Lung (tissue), 12 donors: ENCODE data around the gene FRMPD4. TPM values are rescaled to one million over a fixed set of nuclear protein-coding genes. Genes with fewer than 3 reads are reported as not detected.
"Not testable (repeated sequence)": the region's sequence is repeated elsewhere in the genome, so short reads cannot be mapped to it uniquely, and the experiment has no call there.

ENCODE experiments used
- ATAC-seq: fragments of 200-7000 bp; cut with Tn5 transposase; one replicate; pipeline ENCODE4 v1.9.1; 2020; ENCODE audit warnings: moderate number of reproducible peaks; ENCODE audit not compliant: insufficient read depth, low FRiP score
- DNase-seq, 3 donors: peaks; one replicate each; pipeline ENCODE4 v3.0.0-alpha.2; 2013 to 2017
- H3K27ac ChIP-seq, 2 donors: one replicate each; pipeline ENCODE4 v1.5.1; 2013; ENCODE audit warnings: mild to moderate bottlenecking in 2 of 2, moderate library complexity in 2 of 2, control low read depth in 1 of 2, inconsistent platforms in 1 of 2, low read depth in 1 of 2, low read length in 1 of 2
- H3K27me3 ChIP-seq, 3 donors: one replicate each; pipeline ENCODE4 v1.5.1; 2013; ENCODE audit warnings: low read length in 2 of 3; ENCODE audit not compliant: control insufficient read depth in 3 of 3, insufficient read depth in 3 of 3
- H3K36me3 ChIP-seq, 4 donors: one replicate each; pipeline ENCODE4 v1.5.1; 2013; ENCODE audit warnings: low read length in 4 of 4, mild to moderate bottlenecking in 1 of 4, moderate library complexity in 1 of 4; ENCODE audit not compliant: control insufficient read depth in 4 of 4, insufficient read depth in 4 of 4
- H3K4me1 ChIP-seq, 5 donors: one replicate each; pipeline ENCODE4 v1.5.1; 2013; ENCODE audit warnings: low read length in 5 of 5, mild to moderate bottlenecking in 2 of 5, moderate library complexity in 1 of 5; ENCODE audit not compliant: control insufficient read depth in 5 of 5, insufficient read depth in 5 of 5
- H3K4me3 ChIP-seq: one replicate; pipeline ENCODE4 v1.5.1; 2013; ENCODE audit warnings: mild to moderate bottlenecking, control low read depth, moderate library complexity
- H3K9ac ChIP-seq, 2 donors: one replicate each; pipeline ENCODE4 v1.5.1; 2013; ENCODE audit warnings: low read length in 2 of 2, control low read depth in 1 of 2; ENCODE audit not compliant: insufficient read depth in 1 of 2
- H3K9me3 ChIP-seq, 4 donors: one replicate each; pipeline ENCODE4 v1.5.1; 2013; ENCODE audit warnings: low read length in 3 of 4, mild to moderate bottlenecking in 1 of 4, moderate library complexity in 1 of 4; ENCODE audit not compliant: control insufficient read depth in 4 of 4, insufficient read depth in 3 of 4
- WGBS, 2 donors: extraction: QIAGEN DNeasy Blood & Tissue Kit; methylation state at CpG; one replicate each; pipeline ENCODE4 v1.1.7; 2013; 5-methylcytosine and 5-hydroxymethylcytosine counted together
- polyA plus RNA-seq, 2 donors: library from polyadenylated mRNA; stranded (reverse); fragments of 200-250 nt; gene quantifications; one replicate each; pipeline ENCODE4 v1.2.1, GENCODE V29; 2013
- total RNA-seq, 2 donors: library from RNA; depleted of rRNA in 1 of 2; stranded (reverse); fragments of >200 nt in 1 of 2; gene quantifications; one replicate each; pipeline ENCODE4 v1.2.1, GENCODE V29; 2014 to 2021
- TF ChIP-seq, protein P1 (sequence below): IDR thresholded peaks from 2 replicates; pipeline ENCODE4 v1.5.1; 2012; ENCODE audit warnings: mild to moderate bottlenecking; ENCODE audit errors: control extremely low read depth, extremely low read depth
- donor health status: control.
- donor health status: control.
- donor health status: Bipolar disorder and iron deficiency.
- donor health status: healthy.
- donor health status: DM: yes; HTN: yes; CAD: no.

Gene FRMPD4
- total and polyA plus RNA-seq, 4 donors = 0.01 to 0.43 (median 0.03) TPM

DNA sequence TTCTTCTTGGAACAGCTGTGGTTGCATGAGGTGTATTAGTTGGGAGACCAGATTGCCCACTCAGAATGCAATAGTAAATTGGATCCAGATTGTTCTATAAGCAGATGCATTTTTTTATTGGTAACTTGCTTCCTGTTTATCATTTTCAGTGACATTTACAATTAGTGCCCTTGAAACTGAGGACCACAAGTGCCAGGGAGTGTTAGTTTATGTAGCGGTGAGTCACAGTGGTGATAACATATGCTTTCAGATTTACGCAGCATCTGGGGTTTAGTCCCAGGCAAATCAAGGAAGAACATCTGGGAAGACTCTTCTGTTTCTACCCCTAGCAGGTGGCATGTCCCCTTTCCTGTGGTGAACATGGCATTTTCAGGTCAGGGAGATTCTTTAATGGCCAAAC lies 24.1 kb downstream of the FRMPD4 start:
- DNase-seq (no peak), ATAC-seq (no peak)
- Histone ChIP-seq H3K27me3 (peaks cover 0 to 40% (median 12%) of the 10 kb centered on the region in 3 donors), H3K36me3 (no peaks in the 10 kb centered on the region), H3K4me3 (no peak overlapping the region), H3K9me3 (no peaks in the 10 kb centered on the region), H3K4me1 (no peaks in the 10 kb centered on the region), H3K27ac (no peak overlapping the region), H3K9ac (no peak overlapping the region)
- TF ChIP-seq, protein P1, sequence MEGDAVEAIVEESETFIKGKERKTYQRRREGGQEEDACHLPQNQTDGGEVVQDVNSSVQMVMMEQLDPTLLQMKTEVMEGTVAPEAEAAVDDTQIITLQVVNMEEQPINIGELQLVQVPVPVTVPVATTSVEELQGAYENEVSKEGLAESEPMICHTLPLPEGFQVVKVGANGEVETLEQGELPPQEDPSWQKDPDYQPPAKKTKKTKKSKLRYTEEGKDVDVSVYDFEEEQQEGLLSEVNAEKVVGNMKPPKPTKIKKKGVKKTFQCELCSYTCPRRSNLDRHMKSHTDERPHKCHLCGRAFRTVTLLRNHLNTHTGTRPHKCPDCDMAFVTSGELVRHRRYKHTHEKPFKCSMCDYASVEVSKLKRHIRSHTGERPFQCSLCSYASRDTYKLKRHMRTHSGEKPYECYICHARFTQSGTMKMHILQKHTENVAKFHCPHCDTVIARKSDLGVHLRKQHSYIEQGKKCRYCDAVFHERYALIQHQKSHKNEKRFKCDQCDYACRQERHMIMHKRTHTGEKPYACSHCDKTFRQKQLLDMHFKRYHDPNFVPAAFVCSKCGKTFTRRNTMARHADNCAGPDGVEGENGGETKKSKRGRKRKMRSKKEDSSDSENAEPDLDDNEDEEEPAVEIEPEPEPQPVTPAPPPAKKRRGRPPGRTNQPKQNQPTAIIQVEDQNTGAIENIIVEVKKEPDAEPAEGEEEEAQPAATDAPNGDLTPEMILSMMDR = no peak
- WGBS, 2 donors = 88 to 91% methylated on average over 2 of the region's 2 CpGs

DNA sequence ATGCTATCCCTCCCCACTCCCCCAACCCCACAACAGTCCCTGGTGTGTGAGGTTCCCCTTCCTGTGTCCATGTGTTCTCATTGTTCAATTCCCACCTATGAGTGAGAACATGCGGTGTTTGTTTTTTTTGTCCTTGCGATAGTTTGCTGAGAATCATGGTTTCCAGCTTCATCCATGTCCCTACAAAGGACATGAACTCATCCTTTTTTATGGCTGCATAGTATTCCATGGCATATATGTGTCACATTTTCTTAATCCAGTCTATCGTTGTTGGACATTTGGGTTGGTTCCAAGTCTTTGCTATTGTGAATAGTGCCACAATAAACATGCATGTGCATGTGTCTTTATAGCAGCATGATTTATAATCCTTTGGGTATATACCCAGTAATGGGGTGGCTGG lies 25.9 kb downstream of the FRMPD4 start:
- WGBS, 2 donors = 91 to 93% methylated on average over 2 to 3 of the region's 3 CpGs
- not testable (repeated sequence) for H3K9me3 ChIP-seq, H3K27ac ChIP-seq, H3K9ac ChIP-seq, H3K4me3 ChIP-seq, H3K36me3 ChIP-seq, ATAC-seq, DNase-seq, H3K4me1 ChIP-seq
- H3K27me3 ChIP-seq = peaks cover 0 to 23% (median 6%) of the 10 kb centered on the region in 3 donors

DNA sequence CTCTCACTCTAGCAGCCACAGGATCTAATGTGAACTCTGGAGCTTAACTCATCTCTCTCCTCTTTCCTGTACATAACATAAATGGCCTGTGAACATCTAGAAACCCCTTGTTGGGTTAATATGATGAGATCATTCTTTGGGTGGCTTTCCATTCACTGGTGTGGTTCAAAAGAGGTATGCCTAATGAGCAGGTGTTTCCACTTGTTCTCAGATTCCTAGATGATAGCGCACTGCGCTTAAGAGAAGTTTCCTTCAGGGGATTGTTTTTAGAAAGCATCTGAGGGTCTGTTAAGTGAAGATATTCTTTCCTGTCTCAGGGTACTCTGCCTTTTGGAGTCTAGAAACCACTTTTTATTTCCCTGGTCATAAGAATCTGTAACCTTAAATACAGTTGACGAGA lies 32.5 kb downstream of the FRMPD4 start:
- peaks cover 6 to 12% (median 6%) of the 10 kb centered on the region in 3 donors for H3K27me3 ChIP-seq
- H3K9me3 ChIP-seq = peaks cover 0 to 6% (median 0%) of the 10 kb centered on the region in 4 donors
- H3K4me1 ChIP-seq = no peaks in the 10 kb centered on the region
- 88 to 91% methylated on average over 3 of the region's 3 CpGs for WGBS, 2 donors
- no peak overlapping the region for H3K4me3 ChIP-seq
- ATAC-seq (no peak), DNase-seq (no peak)
- no peak overlapping the region for H3K9ac ChIP-seq
- H3K36me3 ChIP-seq = no peaks in the 10 kb centered on the region
- TF ChIP-seq, protein P1 = no peak
- no peak overlapping the region for H3K27ac ChIP-seq

DNA sequence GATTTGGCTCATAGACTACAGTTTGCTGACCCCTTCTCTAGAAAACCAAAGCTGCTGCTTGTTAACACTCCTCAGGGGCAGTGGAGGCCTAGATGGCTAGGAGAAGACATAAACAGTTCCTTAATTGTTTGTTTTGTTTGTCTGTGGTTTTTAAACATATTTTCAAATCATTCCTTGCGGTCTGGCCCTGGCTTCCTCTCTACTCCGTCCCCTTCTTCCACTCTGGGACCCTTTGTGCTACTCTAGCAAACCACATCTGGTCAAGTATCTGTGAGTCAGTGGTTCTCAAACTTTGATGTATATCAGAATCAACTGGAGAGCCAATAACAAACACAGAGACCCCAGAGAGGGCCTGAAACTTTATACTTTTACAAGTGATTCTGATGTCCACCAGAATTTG lies 36.1 kb downstream of the FRMPD4 start:
- H3K27ac ChIP-seq = no peak overlapping the region
- no peak for DNase-seq
- H3K9ac ChIP-seq = no peak overlapping the region
- no peak for ATAC-seq
- no peaks in the 10 kb centered on the region for H3K36me3 ChIP-seq
- H3K4me1 ChIP-seq = no peaks in the 10 kb centered on the region
- WGBS, 2 donors = 35 to 53% methylated on average over 2 of the region's 2 CpGs
- TF ChIP-seq, protein P1 = no peak
- peaks cover 6 to 17% (median 9%) of the 10 kb centered on the region in 3 donors for H3K27me3 ChIP-seq
- H3K4me3 ChIP-seq = no peak overlapping the region
- peaks cover 0 to 6% (median 0%) of the 10 kb centered on the region in 4 donors for H3K9me3 ChIP-seq
